NCI-H460 (cell line): ENCODE measurements around the gene HNRNPH3. TPM values are rescaled to one million over a fixed set of nuclear protein-coding genes. Genes with fewer than 3 reads are reported as not detected.

ENCODE experiments used
- DNase-seq: peaks from one replicate; pipeline ENCODE4 v3.0.0-alpha.2; 2016; ENCODE audit warnings: low read depth; ENCODE audit errors: extremely low read depth
- total RNA-seq: library from RNA; depleted of rRNA; stranded (reverse); fragments of >200 nt; shearing (Covaris generic); gene quantifications from 2 replicates; pipeline ENCODE4 v1.2.3, GENCODE V29; 2014

Gene HNRNPH3
- total RNA-seq, 1 experiment from 2014 or later = 40.9 TPM

DNA sequence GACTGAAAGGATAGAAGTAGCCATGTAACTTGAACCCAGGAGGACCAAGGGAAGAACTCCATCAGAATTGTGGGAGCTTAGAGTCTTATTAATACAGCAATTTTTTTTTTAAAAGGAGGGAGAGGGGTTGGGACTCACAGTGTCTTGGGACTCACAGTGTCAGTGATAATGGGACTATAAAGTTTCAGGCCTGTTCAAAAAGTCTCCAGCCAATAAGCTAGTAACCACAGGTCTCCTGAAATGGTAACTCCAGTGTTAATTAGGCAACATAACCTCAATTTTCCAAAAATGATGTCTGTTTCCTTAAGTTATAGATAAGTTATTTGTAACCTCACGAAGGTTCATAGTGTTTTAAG, 2.4 kb upstream of the HNRNPH3 start:
- DNase-seq = no peak

DNA sequence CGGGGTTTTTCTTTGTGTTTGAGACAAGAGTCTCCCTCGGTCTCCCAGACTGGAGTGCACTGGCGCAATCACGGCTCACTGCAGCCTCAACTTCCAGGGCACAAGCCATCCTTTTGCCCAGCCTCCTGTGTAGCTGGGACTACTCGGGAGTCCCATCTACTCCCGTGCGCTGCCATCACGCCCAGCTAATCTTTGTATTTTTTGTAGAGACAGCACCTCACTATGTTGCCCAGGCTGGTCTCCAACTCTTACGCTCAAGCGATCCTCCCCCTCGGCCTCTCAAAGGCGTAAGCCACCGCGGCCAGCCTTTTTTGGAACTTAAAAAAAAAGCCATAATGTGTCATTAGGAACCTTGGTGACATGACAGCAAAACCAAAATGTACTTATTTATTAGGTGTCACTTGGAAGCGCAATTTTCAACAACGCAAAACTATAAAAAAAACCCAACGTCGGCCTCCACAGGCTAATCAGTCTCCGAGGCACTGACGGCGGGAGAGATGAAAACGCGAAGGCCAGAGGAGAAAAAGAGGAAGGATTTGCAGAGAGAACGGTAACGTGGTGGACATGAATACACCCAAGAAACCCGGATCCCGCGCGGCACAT, 911 bp upstream of the HNRNPH3 start:
- no peak for DNase-seq

DNA sequence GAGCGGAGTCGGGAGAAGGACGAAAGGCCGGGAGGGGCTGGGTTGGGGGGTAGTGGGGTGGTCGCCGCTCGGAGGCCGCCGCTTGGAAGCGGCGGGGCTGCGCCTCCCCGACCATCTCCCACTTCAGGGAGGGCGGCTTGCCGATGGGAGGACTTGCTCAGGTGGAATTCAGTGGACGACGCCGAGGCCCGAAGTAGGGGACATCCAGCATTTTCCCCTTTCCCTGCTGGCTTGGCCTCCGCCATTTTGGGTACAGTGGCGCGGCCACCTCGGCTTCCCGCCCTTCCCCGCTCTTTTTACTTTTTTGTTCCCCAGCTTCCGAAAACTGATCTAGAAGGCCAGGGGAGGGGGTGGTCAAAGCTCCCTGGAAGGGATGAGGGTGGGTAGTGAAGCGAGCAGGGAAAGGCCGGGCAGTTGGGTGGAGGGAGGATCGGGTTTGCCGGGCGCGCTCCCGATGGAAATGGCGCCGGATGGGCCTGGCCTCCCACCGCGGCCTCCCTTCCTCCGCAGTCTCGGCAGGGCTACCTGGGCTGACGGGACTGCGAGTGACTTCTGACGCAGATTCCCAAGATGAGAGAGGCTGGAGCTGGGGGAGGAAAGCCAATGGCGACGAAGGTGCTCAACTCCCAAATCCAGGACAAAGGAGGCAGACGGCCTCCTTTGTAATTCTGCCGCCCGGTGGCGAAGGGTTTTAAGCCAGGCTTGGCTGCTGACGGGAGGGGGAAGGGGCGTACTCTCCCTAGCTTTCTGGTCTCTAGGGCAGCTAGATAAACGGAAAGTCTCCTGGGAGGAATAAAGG, 594 bp downstream of the HNRNPH3 start, which contains the start of gene PBLD:
Gene PBLD, minus strand, starts transcription at position 670 of the 799 bp plus-strand sequence. CDS start 26,084 bp downstream, outside the sequence.
- DNase-seq = peak; percentile 77

- DNase-seq = no peak
Measured at GRCh38 chr10:68333058-68333395, 1.2 kb downstream of the HNRNPH3 start.

DNA sequence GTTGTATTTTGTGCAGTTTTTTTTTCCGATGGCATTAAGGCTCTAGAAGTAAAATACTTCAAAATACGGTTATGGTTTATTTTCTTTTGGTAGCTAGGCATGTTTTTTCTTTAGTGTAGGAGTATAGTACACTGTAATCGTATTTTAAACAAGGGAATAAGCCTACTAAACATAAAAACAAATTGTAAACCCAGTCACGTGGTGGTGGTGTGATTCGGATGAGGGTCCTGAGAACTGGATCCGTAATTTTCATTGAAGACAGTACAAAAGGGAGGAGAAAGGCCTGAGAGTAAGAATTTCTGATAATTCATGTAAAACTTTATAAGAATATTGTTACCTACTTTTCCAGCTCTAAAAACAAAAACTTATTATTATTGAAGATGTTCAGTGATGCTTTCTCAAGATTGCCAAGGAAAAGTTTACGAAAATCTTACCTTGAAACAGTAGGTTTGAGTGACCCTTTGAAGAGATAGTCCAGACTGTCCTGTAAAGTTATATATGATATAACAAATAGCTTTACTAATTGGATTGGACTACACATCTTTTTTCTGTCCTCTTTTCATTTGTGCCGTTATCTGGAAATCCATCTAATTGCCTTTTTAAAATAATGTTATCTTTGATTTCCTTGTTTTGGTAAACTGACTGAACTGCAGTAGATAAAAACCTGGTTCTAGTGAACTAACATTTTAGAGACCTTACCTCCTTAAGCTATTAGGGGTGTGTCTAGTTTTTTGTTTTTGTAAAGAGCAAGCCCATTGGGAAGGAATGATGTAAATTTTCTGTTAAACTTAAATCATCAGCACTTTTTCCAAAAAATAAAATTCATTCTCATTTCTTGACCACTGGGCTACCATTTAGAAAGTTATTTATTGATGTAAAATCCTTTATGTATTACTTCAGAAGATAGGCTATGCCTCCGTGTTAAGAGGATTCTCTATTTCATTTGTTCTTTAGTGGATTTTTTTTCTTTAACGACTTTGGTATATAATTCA, 1.9 kb downstream of the HNRNPH3 start:
- DNase-seq = no peak

GRCh38 chr10:68334672-68335467, 3.0 kb downstream of the HNRNPH3 start:
- no peak for DNase-seq

DNA sequence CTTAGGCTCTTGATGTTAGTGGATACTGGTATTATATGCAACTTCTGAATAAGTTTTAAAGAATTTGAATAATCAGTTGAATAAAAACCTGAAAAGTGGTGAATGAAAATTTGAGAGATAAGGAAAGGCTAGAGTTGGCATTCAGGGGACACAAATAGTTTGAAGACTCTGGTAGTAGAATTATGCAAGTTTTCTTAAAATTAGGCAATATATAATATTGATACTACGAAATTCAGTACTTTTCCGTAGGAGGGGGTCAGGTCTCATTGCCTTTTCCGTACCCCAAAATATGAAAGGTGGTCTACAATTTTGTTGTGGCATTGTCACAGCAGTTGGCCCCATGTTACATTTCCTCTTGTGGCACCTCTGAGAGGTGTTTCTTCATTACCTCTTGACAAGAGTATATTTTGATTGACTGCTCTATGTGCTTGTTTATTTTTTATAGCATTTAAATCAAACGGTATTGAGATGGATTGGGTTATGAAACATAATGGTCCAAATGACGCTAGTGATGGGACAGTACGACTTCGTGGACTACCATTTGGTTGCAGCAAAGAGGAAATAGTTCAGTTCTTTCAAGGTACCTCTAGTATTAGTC, 5.0 kb downstream of the HNRNPH3 start:
- DNase-seq = no peak

- no peak for DNase-seq
Measured at GRCh38 chr10:68340358-68341080, 8.7 kb downstream of the HNRNPH3 start.

GRCh38 chr10:68342909-68343516, 11.1 kb downstream of the HNRNPH3 start:
- no peak for DNase-seq

DNA sequence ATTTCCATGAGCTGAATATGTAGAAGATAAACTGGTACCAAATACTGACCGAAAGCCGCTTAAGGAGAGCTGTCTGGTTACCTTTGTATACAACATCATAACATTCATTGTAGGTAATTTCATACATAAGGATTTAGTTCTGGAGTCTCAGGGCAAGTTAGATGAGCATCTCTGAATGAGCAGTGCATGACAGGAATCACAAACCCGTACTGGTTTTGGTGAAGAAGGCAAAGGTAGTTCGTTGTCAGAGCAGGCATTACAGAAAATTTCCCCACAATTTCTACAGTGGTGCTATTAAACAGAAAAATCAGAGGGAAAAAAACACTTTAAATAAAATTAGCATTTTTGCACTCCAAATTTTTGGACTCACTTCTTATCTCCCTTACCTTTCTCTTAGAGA, 13.8 kb downstream of the HNRNPH3 start:
- DNase-seq = no peak

- no peak for DNase-seq
Measured at GRCh38 chr10:68346774-68347173, 14.9 kb downstream of the HNRNPH3 start.

- DNase-seq = peak; percentile 46
Measured at GRCh38 chr10:68348265-68348741, 16.4 kb downstream of the HNRNPH3 start.

DNA sequence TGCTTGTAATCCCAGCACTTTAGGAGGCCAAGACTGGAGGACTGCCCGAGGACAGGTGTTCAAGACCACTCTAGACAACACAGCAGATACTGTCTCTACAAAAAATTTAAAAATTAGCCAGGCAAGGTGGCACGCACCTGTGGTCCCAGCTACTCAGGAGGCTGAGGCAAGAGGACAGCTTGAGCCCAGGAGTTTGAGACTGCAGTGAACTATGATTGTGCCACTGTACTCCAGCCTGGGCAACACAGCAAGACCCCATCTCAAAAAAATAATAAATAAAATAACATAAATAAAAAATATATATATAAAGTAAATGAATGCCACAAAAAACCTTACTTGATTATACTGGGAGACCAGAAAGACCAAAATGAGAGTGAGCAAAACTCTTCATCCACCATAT, 21.7 kb downstream of the HNRNPH3 start:
- no peak for DNase-seq

DNA sequence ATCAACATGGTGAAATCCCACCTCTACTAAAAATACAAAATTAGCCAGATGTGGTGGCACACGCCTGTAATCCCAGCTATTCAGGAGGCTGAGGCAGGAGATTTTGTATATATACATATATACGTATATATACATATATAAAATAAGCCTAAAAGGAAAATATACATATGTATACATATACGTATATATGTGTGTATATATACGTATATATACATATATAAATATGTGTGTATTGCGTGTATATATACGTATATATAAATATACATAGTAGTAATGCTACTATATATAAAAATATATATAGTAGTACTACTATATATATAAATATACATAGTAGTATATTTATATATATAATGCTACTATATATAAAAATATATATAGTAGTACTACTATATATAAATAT, 27.3 kb downstream of the HNRNPH3 start:
- no peak for DNase-seq

DNA sequence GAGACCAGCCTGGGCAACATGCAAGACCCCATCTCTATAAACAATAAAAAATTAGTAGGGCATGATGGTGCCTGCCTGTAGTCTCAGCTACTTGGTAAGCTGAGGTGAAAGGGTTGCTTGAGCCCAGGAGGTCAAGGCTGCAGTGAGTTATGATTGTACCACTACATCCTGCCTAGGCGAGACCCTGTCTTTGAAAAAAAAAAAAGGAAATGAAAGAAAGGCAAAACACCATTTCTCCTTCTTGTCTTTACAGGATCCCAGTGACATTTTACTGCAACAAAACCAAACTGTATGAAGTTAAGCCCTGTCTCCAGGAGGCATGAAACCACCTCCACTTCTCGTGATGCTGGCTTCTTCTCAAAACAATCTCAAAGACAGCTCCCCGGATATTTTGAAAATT, 30.7 kb downstream of the HNRNPH3 start:
- no peak for DNase-seq

GRCh38 chr10:68364101-68364886, 32.4 kb downstream of the HNRNPH3 start:
- no peak for DNase-seq

DNA sequence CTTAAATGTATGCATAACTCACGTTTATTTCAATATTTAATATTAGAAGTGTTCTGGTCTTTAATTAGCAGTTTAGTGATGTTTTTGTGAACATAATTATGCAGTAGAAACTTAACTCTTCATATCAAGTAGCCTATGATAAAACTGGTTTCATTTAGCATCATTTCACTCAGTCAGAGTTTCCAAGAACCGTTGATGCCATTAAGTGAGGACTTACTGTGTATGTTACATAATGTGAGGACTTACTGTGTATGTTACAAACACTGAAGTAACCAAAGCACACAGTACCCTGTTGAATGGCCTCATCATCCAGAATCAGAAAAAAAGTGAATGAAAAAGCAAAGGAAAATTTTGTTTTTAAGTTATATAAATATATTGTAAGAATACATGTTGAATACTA, 33.7 kb downstream of the HNRNPH3 start:
- DNase-seq = no peak

DNA sequence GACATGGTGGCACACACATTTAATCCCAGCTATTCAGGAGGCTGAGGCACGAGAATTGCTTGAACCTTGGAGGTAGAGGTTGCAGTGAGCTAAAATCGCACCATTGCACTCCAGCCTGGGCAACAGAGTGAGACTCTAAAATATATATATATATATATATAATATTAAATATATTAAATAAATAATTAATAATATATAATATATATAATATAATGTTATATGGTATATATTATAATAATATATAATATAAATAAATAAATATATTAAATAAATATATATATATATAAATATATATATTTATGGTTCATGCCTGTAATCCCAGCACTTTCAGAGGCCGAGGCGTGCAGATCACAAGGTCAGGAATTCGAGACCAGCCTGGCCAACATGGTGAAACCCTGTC, 34.7 kb downstream of the HNRNPH3 start:
- DNase-seq = no peak
